CD4-positive, alpha-beta T cell (primary cell): Measurements from ENCODE around the gene PEF1. TPM values are rescaled to one million over a fixed set of nuclear protein-coding genes. Genes with fewer than 3 reads are reported as not detected.
A peak's percentile ranks its signal among the peaks of the same experiment; 100 is the strongest.

ENCODE experiments used
- ATAC-seq: fragments of 200-7000 bp; cut with Tn5 transposase; one replicate; pipeline ENCODE4 v1.10.0; 2022; ENCODE audit warnings: mild to moderate bottlenecking; ENCODE audit not compliant: poor library complexity
- CTCF ChIA-PET: fragments of 350-600 bp; sonication (Branson Sonifier 250); formaldehyde crosslinking; loops from one replicate; lab custom pipeline; 2021; ENCODE audit warnings: antibody characterized with exemption, inconsistent platforms; lab: Charles Lee
- POLR2A ChIA-PET: fragments of 350-600 bp; sonication (Branson Sonifier 250); formaldehyde crosslinking; loops from one replicate; lab custom pipeline; 2021; ENCODE audit warnings: antibody characterized with exemption, inconsistent platforms; lab: Charles Lee
- DNase-seq, 14 experiments: peaks; one replicate each; pipeline ENCODE4 v3.0.0-alpha.2; 2013 to 2020; ENCODE audit warnings: mixed read lengths in 2 of 14
- H3K27ac ChIP-seq, 2 donors: one replicate each; pipeline versions ENCODE4 v1.5.1 to v1.7.0; 2013; ENCODE audit warnings: low read length in 2 of 2, low read depth in 1 of 2, mild to moderate bottlenecking in 1 of 2
- H3K27me3 ChIP-seq, 2 experiments: 1 replicate in 1 of 2; 2 replicates in 1 of 2; pipeline versions ENCODE4 v1.6.1 to v1.7.0; 2013; ENCODE audit warnings: low read length in 2 of 2, control low read depth in 1 of 2, mild to moderate bottlenecking in 1 of 2, moderate library complexity in 1 of 2; ENCODE audit not compliant: insufficient read depth in 2 of 2, control insufficient read depth in 1 of 2
- H3K36me3 ChIP-seq: one replicate; pipeline ENCODE4 v1.6.1; 2013; ENCODE audit warnings: low read length, control low read depth; ENCODE audit not compliant: insufficient read depth
- H3K4me1 ChIP-seq: one replicate; pipeline ENCODE4 v1.6.1; 2013; ENCODE audit warnings: low read length, control low read depth; ENCODE audit not compliant: insufficient read depth
- H3K4me3 ChIP-seq: one replicate; pipeline ENCODE4 v1.5.1; 2013; ENCODE audit warnings: mild to moderate bottlenecking, low read length, moderate library complexity
- H3K9me3 ChIP-seq, 2 experiments: 1 replicate in 1 of 2; 2 replicates in 1 of 2; pipeline versions ENCODE4 v1.6.1 to v1.7.0; 2013; ENCODE audit warnings: low read length in 2 of 2, mild to moderate bottlenecking in 2 of 2, control low read depth in 1 of 2, moderate library complexity in 1 of 2; ENCODE audit not compliant: control insufficient read depth in 1 of 2, insufficient read depth in 1 of 2
- H3K27ac Mint-ChIP-seq: one replicate; pipeline ENCODE4 v1.8.0; 2020; ENCODE audit warnings: mixed read lengths
- H3K27me3 Mint-ChIP-seq: one replicate; pipeline ENCODE4 v1.8.0; 2021; ENCODE audit warnings: mixed read lengths
- H3K36me3 Mint-ChIP-seq: one replicate; pipeline ENCODE4 v1.8.0; 2021; ENCODE audit warnings: low read depth, mixed read lengths
- H3K4me1 Mint-ChIP-seq: one replicate; pipeline ENCODE4 v1.8.0; 2021; ENCODE audit warnings: low read depth, mixed read lengths
- H3K4me3 Mint-ChIP-seq: one replicate; pipeline ENCODE4 v1.8.0; 2020; ENCODE audit warnings: mild to moderate bottlenecking, mixed read lengths
- H3K9me3 Mint-ChIP-seq: one replicate; pipeline ENCODE4 v1.8.0; 2020; ENCODE audit warnings: mixed read lengths
- intact Hi-C, 2 experiments: fragments of 100-400 bp; cut with DNase I in 1 of 2; cut with micrococcal nuclease in 1 of 2; formaldehyde crosslinking; loops; one replicate each; pipeline versions ENCODE4 v1.15.1 to v1.9.0; 2023 to 2025; cut with DNase I, micrococcal nuclease
- total RNA-seq, 174 experiments: library from RNA in 2 of 174; stranded (reverse) in 2 of 174; gene quantifications; one replicate each; pipeline ENCODE4 v1.2.3 and lab custom pipeline; 2021 to 2026
- TF ChIP-seq, protein P1 (sequence below): fragments of 200-600 bp; IDR thresholded peaks from one replicate; pipeline ENCODE4 v1.8.0; 2022; ENCODE audit warnings: antibody characterized with exemption, mild to moderate bottlenecking

Gene PEF1
- total RNA-seq, 2 experiments from 2014 or later, result 42.3 to 45.9 TPM

GRCh38 chr1:31617916-31618746 is 26.5 kb downstream of the PEF1 start:
- DNase-seq, result peak in 13 of 14 experiments; percentile 9 to 69 (median 29)

DNA sequence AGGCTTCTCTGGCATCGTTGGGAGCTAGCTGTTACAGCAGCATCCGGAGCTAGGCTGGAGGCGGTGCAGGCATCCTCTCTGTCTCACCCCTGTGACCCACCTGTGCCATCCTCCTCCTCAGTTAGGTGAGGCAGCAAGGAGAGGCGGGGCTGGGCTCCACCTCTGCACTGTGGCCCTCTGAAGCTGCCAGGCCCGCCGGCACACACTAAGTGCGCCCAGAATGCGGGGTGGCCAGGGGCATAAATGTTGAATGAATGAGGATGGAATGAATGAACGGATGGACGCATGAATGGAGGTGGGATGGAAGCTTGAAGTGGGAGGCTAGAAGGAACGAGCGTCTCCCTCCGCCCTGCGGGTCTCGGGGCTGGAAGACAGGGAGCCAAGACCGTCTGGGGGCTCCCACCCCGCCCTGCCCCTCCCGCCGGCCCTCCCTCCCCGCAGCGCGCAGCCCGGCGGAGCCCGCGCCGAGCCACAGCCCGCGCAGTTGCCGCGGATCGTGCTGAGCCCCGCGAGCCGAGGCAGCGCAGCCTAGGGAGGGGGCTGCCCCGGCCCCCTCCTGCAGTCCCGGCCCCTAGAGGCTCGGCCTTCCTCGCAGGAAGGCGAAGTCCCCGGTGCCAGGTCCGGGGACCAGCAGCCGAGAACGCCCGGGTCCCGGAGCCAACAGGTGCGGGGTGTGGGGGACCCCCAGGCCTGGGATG is 27.3 kb downstream of the PEF1 start, which contains the start of gene HCRTR1:
TSS of gene HCRTR1 (plus strand) at position 472 of the 698 bp plus-strand sequence. CDS start 1,504 bp downstream, outside the sequence.
- Histone ChIP-seq H3K4me3 (peak within 1 kb of the TSS; percentile 34), H3K27ac (no peak within 1 kb of the TSS), H3K9me3 (peaks cover 0 to 7% of the 10 kb centered on the region in 2 experiments), H3K27me3 (peaks cover 25 to 34% of the 10 kb centered on the region in 2 experiments), H3K4me1 (peaks cover 10% of the 10 kb centered on the region), H3K36me3 (no peaks in the 10 kb centered on the region)
- Mint-ChIP-seq H3K4me3 (peak within 1 kb of the TSS; percentile 20), H3K4me1 (peaks cover 10% of the 10 kb centered on the region), H3K9me3 (no peaks in the 10 kb centered on the region), H3K27ac (no peak within 1 kb of the TSS), H3K27me3 (peaks cover 50% of the 10 kb centered on the region), H3K36me3 (no peaks in the 10 kb centered on the region)
- ChIA-PET POLR2A (no interaction called here), CTCF (interaction anchor here (0.6 to 1.2 kb wide), 4 partner anchors 14 to 524 kb away, joined by 3 to 5 read pairs (median 4); no protein-coding TSS in a partner anchor)
- intact Hi-C loops, result no loop called here
- TF ChIP-seq, protein P1, sequence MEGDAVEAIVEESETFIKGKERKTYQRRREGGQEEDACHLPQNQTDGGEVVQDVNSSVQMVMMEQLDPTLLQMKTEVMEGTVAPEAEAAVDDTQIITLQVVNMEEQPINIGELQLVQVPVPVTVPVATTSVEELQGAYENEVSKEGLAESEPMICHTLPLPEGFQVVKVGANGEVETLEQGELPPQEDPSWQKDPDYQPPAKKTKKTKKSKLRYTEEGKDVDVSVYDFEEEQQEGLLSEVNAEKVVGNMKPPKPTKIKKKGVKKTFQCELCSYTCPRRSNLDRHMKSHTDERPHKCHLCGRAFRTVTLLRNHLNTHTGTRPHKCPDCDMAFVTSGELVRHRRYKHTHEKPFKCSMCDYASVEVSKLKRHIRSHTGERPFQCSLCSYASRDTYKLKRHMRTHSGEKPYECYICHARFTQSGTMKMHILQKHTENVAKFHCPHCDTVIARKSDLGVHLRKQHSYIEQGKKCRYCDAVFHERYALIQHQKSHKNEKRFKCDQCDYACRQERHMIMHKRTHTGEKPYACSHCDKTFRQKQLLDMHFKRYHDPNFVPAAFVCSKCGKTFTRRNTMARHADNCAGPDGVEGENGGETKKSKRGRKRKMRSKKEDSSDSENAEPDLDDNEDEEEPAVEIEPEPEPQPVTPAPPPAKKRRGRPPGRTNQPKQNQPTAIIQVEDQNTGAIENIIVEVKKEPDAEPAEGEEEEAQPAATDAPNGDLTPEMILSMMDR, result no peak
- DNase-seq, result no peak
- no peak for ATAC-seq

More at GRCh38 chr1:31617916-31618746, 26.5 kb downstream of the PEF1 start:
- peaks cover 50% of the 10 kb centered on the region for H3K27me3 Mint-ChIP-seq
- no peaks in the 10 kb centered on the region for H3K36me3 ChIP-seq
- ATAC-seq, result peak; percentile 77
- peak overlapping the region; percentile 34 for H3K4me3 ChIP-seq
- TF ChIP-seq, protein P1, result peak; percentile 68
- H3K27ac ChIP-seq, result no peak overlapping the region
- no peak overlapping the region for H3K27ac Mint-ChIP-seq
- H3K4me1 ChIP-seq, result peaks cover 10% of the 10 kb centered on the region
- ChIA-PET POLR2A (no interaction called here), CTCF (interaction anchor here (0.6 to 1.2 kb wide), 4 partner anchors 15 to 524 kb away, joined by 3 to 5 read pairs (median 4); no protein-coding TSS in a partner anchor)
- peaks cover 25 to 34% of the 10 kb centered on the region in 2 experiments for H3K27me3 ChIP-seq
- H3K9me3 Mint-ChIP-seq, result no peaks in the 10 kb centered on the region
- intact Hi-C loops, result no loop called here
- H3K36me3 Mint-ChIP-seq, result no peaks in the 10 kb centered on the region
- H3K9me3 ChIP-seq, result peaks cover 0 to 7% of the 10 kb centered on the region in 2 experiments
- peak overlapping the region; percentile 15 for H3K4me3 Mint-ChIP-seq
- H3K4me1 Mint-ChIP-seq, result peaks cover 10% of the 10 kb centered on the region

DNA sequence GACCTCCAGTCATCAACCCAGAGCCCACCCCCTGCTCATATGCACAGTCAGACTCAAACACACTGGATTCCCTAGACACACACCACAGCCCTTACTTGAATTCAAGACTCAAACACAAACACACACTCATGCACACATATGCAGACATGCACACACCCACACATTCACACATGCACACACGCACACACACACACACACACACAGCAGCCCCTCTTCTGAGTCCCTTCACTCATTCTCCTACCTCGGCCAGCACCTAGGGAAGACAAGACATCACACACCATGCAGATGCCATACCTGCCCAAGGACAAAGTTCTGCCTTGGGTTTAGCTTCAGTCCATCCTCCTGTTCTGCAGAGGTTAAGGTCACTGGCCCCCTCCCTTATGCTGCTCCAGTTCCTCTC is 28.7 kb downstream of the PEF1 start:
- no peak overlapping the region for H3K27ac Mint-ChIP-seq
- TF ChIP-seq, protein P1, result no peak
- no peaks in the 10 kb centered on the region for H3K9me3 Mint-ChIP-seq
- H3K36me3 Mint-ChIP-seq, result no peaks in the 10 kb centered on the region
- no peak for DNase-seq
- no peak overlapping the region for H3K4me3 Mint-ChIP-seq
- Histone ChIP-seq H3K4me1 (peaks cover 10% of the 10 kb centered on the region), H3K27ac (no peak overlapping the region), H3K9me3 (peaks cover 0 to 7% of the 10 kb centered on the region in 2 experiments), H3K36me3 (no peaks in the 10 kb centered on the region), H3K27me3 (peaks cover 25 to 34% of the 10 kb centered on the region in 2 experiments), H3K4me3 (no peak overlapping the region)
- peaks cover 49% of the 10 kb centered on the region for H3K27me3 Mint-ChIP-seq
- peaks cover 10% of the 10 kb centered on the region for H3K4me1 Mint-ChIP-seq
- CTCF ChIA-PET, result no interaction called here
- intact Hi-C loops, result no loop called here
- POLR2A ChIA-PET, result no interaction called here
- ATAC-seq, result no peak
